ENCODE data around the gene SEZ6L. TPM values are rescaled to one million over a fixed set of nuclear protein-coding genes. Genes with fewer than 3 reads are reported as not detected.

The SEZ6L gene
- total RNA-seq, 4 donors from 2014 or later = 0.09 to 0.16 TPM; not detected in 2

DNA sequence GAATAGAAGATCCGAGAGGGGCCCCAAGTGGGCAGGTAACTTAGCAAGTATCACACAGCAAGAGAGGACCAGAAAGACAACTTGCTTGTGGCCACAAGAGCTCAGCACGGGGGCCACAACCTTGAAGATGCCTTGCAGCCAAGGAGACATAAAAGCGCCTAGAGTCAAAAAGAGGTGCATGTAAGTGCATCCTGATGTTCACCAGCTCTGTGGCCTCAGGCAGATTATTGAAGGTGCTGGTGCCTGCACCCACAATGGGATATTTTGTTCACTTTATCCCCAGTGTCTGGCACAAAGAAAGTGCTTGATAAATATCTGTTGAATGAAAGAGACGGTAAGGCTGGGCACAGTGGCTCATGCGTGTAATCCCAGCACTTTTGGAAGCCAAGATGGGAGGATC lies 153.8 kb downstream of the SEZ6L start:
- TF ChIP-seq, protein P1, sequence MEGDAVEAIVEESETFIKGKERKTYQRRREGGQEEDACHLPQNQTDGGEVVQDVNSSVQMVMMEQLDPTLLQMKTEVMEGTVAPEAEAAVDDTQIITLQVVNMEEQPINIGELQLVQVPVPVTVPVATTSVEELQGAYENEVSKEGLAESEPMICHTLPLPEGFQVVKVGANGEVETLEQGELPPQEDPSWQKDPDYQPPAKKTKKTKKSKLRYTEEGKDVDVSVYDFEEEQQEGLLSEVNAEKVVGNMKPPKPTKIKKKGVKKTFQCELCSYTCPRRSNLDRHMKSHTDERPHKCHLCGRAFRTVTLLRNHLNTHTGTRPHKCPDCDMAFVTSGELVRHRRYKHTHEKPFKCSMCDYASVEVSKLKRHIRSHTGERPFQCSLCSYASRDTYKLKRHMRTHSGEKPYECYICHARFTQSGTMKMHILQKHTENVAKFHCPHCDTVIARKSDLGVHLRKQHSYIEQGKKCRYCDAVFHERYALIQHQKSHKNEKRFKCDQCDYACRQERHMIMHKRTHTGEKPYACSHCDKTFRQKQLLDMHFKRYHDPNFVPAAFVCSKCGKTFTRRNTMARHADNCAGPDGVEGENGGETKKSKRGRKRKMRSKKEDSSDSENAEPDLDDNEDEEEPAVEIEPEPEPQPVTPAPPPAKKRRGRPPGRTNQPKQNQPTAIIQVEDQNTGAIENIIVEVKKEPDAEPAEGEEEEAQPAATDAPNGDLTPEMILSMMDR (IDR thresholded peaks at IDR 0.05) = no peak
- no peak for ATAC-seq (ENCODE audit: low FRiP score)
- DNase-seq (ENCODE audit: low spot score) = no peak

DNA sequence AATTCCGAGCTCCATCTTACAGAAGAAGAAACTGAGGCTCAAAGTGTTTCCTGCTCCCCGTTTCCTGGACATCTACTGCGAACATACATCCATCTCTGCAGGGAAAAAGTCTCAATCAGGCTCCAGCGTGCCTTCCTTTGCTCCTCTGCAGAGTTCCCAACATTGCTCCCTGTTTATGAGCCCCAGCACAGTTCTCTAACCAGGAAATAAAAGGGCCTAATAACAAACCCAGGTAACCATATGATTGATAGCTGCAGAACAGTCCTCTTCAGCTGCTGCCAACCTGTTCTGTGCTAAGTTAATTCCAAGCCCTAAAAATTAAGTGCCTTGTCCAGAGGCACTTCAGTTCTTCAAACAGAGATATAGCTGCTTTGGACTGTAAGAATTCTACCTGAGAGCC lies 154.9 kb downstream of the SEZ6L start:
- TF ChIP-seq, protein P1 (IDR thresholded peaks at IDR 0.05) = no peak
- ATAC-seq (ENCODE audit: low FRiP score) (no peak), DNase-seq (ENCODE audit: low spot score) (no peak)

DNA sequence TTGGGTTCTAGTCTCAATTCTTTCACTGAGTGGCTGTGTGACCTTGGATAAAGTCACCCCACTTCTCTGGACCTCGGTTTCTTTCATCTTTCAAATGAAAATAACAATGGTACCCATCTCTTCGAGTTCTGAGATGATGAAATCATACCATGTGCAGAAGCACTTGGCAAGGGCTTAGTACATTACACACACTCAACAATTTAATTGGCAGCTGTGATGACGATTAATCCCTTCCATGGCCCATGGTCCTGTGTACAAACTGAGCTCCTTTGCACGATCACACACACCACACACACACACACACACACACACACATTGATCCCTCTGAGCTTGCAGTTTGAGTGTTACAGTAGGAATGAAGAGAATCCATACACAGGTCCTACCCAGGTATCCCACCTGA lies 156.4 kb downstream of the SEZ6L start:
- TF ChIP-seq, protein P1 (IDR thresholded peaks at IDR 0.05) = no peak
- DNase-seq (ENCODE audit: low spot score) (no peak), ATAC-seq (ENCODE audit: low FRiP score) (no peak)

DNA sequence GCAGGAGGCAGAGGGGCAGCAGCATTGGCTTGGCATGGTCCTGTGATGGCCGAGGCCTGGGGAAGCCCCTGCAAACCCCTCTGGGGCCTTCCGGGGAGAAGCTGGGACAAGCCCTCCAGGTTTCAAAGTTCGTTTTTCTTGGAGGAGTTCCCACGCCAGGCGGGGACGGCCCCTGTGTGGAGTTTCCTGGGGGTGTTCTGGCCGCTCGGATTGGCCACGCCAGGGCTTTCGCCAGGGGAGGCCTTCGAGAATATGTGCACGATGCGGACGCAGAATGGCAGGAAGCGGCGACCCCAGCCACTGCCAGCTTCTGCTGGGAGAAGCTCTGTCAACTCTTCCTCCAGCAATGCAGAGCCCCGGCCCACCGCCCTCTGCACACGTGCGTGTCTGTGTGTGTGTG lies 157.5 kb downstream of the SEZ6L start:
- TF ChIP-seq, protein P1 (IDR thresholded peaks at IDR 0.05) = no peak
- no peak for DNase-seq (ENCODE audit: low spot score)
- no peak for ATAC-seq (ENCODE audit: low FRiP score)

DNA sequence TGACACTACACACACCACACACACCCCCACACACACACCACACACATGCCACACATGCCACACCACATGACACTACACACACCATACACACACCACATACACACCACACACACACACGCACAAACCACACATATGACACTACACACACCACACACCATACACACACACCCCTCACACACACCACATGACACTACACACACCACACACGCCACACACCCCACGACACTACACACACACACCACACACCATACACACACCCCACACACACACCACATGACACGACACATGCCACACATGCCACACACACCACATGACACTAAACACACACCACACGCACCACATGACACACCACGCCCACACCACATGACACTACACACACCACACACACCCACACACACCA lies 158.0 kb downstream of the SEZ6L start:
- TF ChIP-seq, protein P1 (IDR thresholded peaks at IDR 0.05) = no peak
- no peak for DNase-seq (ENCODE audit: low spot score)
- no peak for ATAC-seq (ENCODE audit: low FRiP score)

DNA sequence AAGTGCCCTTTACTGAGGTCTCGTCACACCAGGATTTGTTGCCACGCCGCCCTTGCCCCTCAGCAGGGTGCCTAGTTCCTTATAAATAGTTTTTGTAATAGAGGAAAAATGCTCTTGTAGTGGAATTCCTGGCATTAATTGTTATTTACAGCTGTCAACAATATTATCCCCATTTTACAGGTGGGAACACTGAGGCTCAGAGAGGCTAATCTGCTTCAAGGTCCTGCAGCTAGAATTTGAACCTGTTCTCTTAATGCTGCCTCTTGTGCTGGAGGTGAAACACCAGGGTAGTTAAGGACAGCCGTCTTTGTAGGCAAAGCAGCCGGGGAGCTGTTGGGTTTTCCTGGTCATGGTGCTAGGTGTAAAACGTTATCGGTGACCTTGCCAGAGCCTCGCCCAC lies 159.0 kb downstream of the SEZ6L start:
- TF ChIP-seq, protein P1 (IDR thresholded peaks at IDR 0.05) = no peak
- DNase-seq (ENCODE audit: low spot score) (no peak), ATAC-seq (ENCODE audit: low FRiP score) (no peak)

DNA sequence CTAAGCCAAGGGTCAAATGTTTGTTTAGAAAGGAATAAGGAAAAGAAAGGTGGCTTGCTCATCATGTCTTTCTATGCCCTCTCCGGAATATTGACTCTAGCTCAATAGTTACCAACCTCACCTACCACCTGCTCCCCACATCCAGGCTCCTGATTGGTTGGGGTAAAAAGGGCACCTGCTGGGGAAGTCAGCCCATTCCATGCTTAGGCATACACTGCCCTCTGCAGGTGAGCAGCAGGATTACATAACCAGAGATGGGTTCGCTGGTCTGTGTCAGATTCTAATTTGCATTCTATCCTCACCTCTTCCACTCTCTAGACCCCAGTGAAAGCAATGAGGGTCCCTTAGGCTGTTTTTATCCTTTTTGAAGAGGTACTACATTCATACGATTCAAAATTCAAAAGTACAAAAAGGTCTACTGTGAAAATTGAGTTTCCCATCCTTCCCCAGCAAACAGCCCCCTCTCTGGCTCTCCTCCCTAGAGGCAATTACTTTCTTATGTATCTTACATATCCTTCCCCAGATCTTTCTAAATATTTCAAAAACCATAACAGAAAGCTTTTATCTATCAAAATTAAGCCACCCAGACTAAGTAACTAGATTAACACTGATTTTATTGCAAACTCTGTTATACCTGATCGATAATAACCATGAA lies 161.8 kb downstream of the SEZ6L start:
- TF ChIP-seq, protein P1 (IDR thresholded peaks at IDR 0.05) = peak in 1 of 3 donors; percentile 29
- DNase-seq (ENCODE audit: low spot score) = no peak
- no peak for ATAC-seq (ENCODE audit: low FRiP score)

All from omental fat pad (tissue), 4 donors.